CD14-positive monocyte (primary cell): Measurements from ENCODE around the gene ANKRD30A. TPM values are rescaled to one million over a fixed set of nuclear protein-coding genes. Genes with fewer than 3 reads are reported as not detected.

Experiments
- DNase-seq, 3 donors: peaks; one replicate each; pipeline ENCODE4 v3.0.0-alpha.2; 2011 to 2022
- H2AFZ ChIP-seq: 2 replicates; pipeline ENCODE4 v1.6.0; 2012; ENCODE audit warnings: mild to moderate bottlenecking, low read depth, low read length, inconsistent platforms; ENCODE audit not compliant: insufficient read depth, poor library complexity, severe bottlenecking
- H3K27ac ChIP-seq, 2 donors: 1 replicate in 1 of 2; 2 replicates in 1 of 2; pipeline ENCODE4 v1.5.1; 2012 to 2013; ENCODE audit warnings: low read length in 2 of 2, control low read depth in 1 of 2, inconsistent platforms in 1 of 2, low read depth in 1 of 2, mild to moderate bottlenecking in 1 of 2
- H3K27me3 ChIP-seq, 2 donors: one replicate each; pipeline versions ENCODE4 v1.6.0 to v1.6.1; 2011 to 2013; ENCODE audit warnings: low read length in 2 of 2; ENCODE audit not compliant: control insufficient read depth in 2 of 2, insufficient read depth in 2 of 2
- H3K36me3 ChIP-seq, 2 donors: replicated peaks in 1 of 2; 1 replicate in 1 of 2; 2 replicates in 1 of 2; pipeline versions ENCODE4 v1.5.1 to v1.6.1; 2012 to 2013; ENCODE audit warnings: low read length in 2 of 2, control low read depth in 1 of 2, inconsistent platforms in 1 of 2, mild to moderate bottlenecking in 1 of 2; ENCODE audit not compliant: insufficient read depth in 2 of 2, control insufficient read depth in 1 of 2
- H3K4me1 ChIP-seq, 2 donors: 1 replicate in 1 of 2; 2 replicates in 1 of 2; pipeline versions ENCODE4 v1.5.1 to v1.6.1; 2012 to 2013; ENCODE audit warnings: low read length in 2 of 2, control low read depth in 1 of 2, inconsistent platforms in 1 of 2, mild to moderate bottlenecking in 1 of 2, moderate library complexity in 1 of 2; ENCODE audit not compliant: insufficient read depth in 2 of 2, control insufficient read depth in 1 of 2
- H3K4me2 ChIP-seq: replicated peaks from 2 replicates; pipeline ENCODE3; 2012; ENCODE audit warnings: low read length, moderate library complexity, mild to moderate bottlenecking; ENCODE audit not compliant: poor library complexity, severe bottlenecking; ENCODE audit errors: extremely low read depth
- H3K4me3 ChIP-seq, 3 experiments: fragments of 200-600 bp in 1 of 3; sonication (generic) in 1 of 3; replicated peaks in 1 of 3; 1 replicate in 2 of 3; 2 replicates in 1 of 3; pipeline ENCODE4 v1.5.1; 2011 to 2013; ENCODE audit warnings: low read length in 3 of 3, mild to moderate bottlenecking in 3 of 3, control low read depth in 2 of 3, low read depth in 2 of 3, inconsistent platforms in 1 of 3, moderate library complexity in 1 of 3
- H3K79me2 ChIP-seq: 2 replicates; pipeline ENCODE4 v1.6.0; 2012; ENCODE audit warnings: mild to moderate bottlenecking, control low read depth, inconsistent platforms, low read length, moderate library complexity; ENCODE audit not compliant: insufficient read depth
- H3K9ac ChIP-seq: 2 replicates; pipeline ENCODE4 v1.6.0; 2017; ENCODE audit warnings: low read length, mild to moderate bottlenecking; ENCODE audit not compliant: insufficient read depth, poor library complexity, severe bottlenecking
- H3K9me3 ChIP-seq, 2 donors: replicated peaks in 1 of 2; 1 replicate in 1 of 2; 2 replicates in 1 of 2; pipeline versions ENCODE4 v1.5.1 to v1.6.1; 2012 to 2013; ENCODE audit warnings: low read length in 2 of 2, control low read depth in 1 of 2; ENCODE audit not compliant: control insufficient read depth in 1 of 2, insufficient read depth in 1 of 2
- H4K20me1 ChIP-seq: 2 replicates; pipeline ENCODE4 v1.6.0; 2012; ENCODE audit warnings: mild to moderate bottlenecking, low read length, control low read depth, moderate library complexity; ENCODE audit not compliant: insufficient read depth
- H3K27ac Mint-ChIP-seq, 7 donors: one replicate each; pipeline ENCODE4 v1.8.0; 2020; ENCODE audit warnings: mild to moderate bottlenecking in 7 of 7, mixed read lengths in 7 of 7, moderate library complexity in 6 of 7, inconsistent platforms in 2 of 7
- H3K27me3 Mint-ChIP-seq, 3 donors: one replicate each; pipeline ENCODE4 v1.8.0; 2021 to 2022; ENCODE audit warnings: low read depth in 3 of 3, mild to moderate bottlenecking in 3 of 3, mixed read lengths in 3 of 3, moderate library complexity in 3 of 3, inconsistent platforms in 1 of 3
- H3K36me3 Mint-ChIP-seq, 2 donors: one replicate each; pipeline ENCODE4 v1.8.0; 2020; ENCODE audit warnings: mixed read lengths in 2 of 2, inconsistent platforms in 1 of 2, mild to moderate bottlenecking in 1 of 2
- H3K4me1 Mint-ChIP-seq: one replicate; pipeline ENCODE4 v1.8.0; 2020; ENCODE audit warnings: mild to moderate bottlenecking, mixed read lengths
- H3K4me3 Mint-ChIP-seq, 2 donors: one replicate each; pipeline ENCODE4 v1.8.0; 2020; ENCODE audit warnings: mild to moderate bottlenecking in 2 of 2, mixed read lengths in 2 of 2, moderate library complexity in 1 of 2
- H3K9me3 Mint-ChIP-seq, 7 donors: one replicate each; pipeline ENCODE4 v1.8.0; 2020 to 2022; ENCODE audit warnings: mixed read lengths in 7 of 7, mild to moderate bottlenecking in 6 of 7, moderate library complexity in 6 of 7, inconsistent platforms in 2 of 7
- WGBS: methylation state at CpG from one replicate; pipeline ENCODE4 v1.1.5; 2013; ENCODE audit warnings: missing lambda C conversion rate; ENCODE audit not compliant: insufficient coverage; 5-methylcytosine and 5-hydroxymethylcytosine counted together
- intact Hi-C, 2 donors: fragments of 100-400 bp; cut with micrococcal nuclease; formaldehyde crosslinking; loops; one replicate each; pipeline versions ENCODE4 v1.15.0 to v1.15.1; 2023
- polyA plus RNA-seq, 3 donors: library from polyadenylated mRNA; depleted of rRNA in 1 of 3; unstranded in 2 of 3; stranded (reverse) in 1 of 3; fragments of 300-500 nt in 2 of 3; fragments of >200 nt in 1 of 3; fragmentation: Illumina TruSeq in 2 of 3; gene quantifications; 1 replicate in 2 of 3; 2 replicates in 1 of 3; pipeline ENCODE4 v1.2.3, GENCODE V29; 2012 to 2021
- TF ChIP-seq, protein P1 (sequence below): fragments of 200-600 bp; IDR thresholded peaks from one replicate; pipeline ENCODE4 v1.8.0; 2022; ENCODE audit warnings: antibody characterized with exemption, mild to moderate bottlenecking

The ANKRD30A gene
- polyA plus RNA-seq, 3 donors = not detected

DNA sequence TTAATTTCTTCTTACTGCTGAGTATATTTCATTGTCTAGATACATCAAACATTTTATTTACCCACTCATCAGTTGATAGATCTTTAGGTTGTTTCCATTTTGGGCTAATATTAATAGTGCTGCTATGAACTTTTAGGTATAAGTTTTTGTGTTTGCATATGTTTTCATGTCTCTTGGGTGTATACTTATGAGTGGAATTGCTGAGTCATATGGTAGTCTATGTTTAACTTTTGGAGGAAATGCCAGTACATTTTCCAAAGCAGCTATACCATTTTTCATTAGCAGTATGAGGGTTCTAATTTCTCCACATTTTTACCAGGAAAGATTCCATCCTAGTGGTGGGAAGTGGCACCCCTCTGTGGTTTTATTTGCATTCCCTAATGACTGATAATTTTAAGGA is 101.1 kb downstream of the ANKRD30A start:
- Histone ChIP-seq H3K4me2 (no peak overlapping the region), H3K9me3 (peaks cover 0 to 3% of the 10 kb centered on the region in 2 donors), H3K4me3 (no peak overlapping the region), H3K36me3 (no peaks in the 10 kb centered on the region), H2AFZ (no peak overlapping the region), H3K4me1 (no peaks in the 10 kb centered on the region), H3K79me2 (no peaks in the 10 kb centered on the region), H4K20me1 (no peaks in the 10 kb centered on the region), H3K27ac (no peak overlapping the region), H3K27me3 (no peaks in the 10 kb centered on the region), H3K9ac (no peak overlapping the region)
- Mint-ChIP-seq H3K27ac (no peak overlapping the region), H3K4me3 (no peak overlapping the region), H3K36me3 (no peaks in the 10 kb centered on the region), H3K27me3 (no peaks in the 10 kb centered on the region), H3K4me1 (no peaks in the 10 kb centered on the region), H3K9me3 (peaks cover 0 to 7% (median 0%) of the 10 kb centered on the region in 7 donors)
- DNase-seq = no peak
- intact Hi-C loops = no loop called here
- TF ChIP-seq, protein P1, sequence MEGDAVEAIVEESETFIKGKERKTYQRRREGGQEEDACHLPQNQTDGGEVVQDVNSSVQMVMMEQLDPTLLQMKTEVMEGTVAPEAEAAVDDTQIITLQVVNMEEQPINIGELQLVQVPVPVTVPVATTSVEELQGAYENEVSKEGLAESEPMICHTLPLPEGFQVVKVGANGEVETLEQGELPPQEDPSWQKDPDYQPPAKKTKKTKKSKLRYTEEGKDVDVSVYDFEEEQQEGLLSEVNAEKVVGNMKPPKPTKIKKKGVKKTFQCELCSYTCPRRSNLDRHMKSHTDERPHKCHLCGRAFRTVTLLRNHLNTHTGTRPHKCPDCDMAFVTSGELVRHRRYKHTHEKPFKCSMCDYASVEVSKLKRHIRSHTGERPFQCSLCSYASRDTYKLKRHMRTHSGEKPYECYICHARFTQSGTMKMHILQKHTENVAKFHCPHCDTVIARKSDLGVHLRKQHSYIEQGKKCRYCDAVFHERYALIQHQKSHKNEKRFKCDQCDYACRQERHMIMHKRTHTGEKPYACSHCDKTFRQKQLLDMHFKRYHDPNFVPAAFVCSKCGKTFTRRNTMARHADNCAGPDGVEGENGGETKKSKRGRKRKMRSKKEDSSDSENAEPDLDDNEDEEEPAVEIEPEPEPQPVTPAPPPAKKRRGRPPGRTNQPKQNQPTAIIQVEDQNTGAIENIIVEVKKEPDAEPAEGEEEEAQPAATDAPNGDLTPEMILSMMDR = no peak

DNA sequence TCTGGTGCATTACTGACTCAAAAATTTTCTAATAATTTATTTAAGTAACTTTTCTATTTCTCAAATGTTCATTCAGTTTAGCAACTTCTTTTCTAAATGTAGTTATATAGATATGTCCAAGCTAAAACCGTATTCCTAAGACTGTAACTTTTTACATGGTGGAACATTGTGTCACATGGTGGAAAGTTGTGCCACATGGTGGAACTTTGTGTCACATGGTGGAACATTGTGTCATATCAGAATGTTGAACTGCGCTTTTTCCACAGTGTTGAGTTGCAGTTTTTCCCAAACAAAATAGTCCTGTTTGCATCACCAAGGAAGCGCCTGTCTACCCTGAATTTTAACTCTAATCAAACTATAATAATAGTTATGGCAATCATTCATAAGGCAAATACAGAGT is 109.3 kb downstream of the ANKRD30A start:
- H3K79me2 ChIP-seq = no peaks in the 10 kb centered on the region
- Mint-ChIP-seq H3K27me3 (no peaks in the 10 kb centered on the region), H3K27ac (no peak overlapping the region), H3K36me3 (no peaks in the 10 kb centered on the region), H3K9me3 (peaks cover 0 to 5% (median 2%) of the 10 kb centered on the region in 7 donors), H3K4me1 (no peaks in the 10 kb centered on the region), H3K4me3 (no peak overlapping the region)
- peaks cover 0 to 16% of the 10 kb centered on the region in 2 donors for H3K9me3 ChIP-seq
- no peak overlapping the region for H3K9ac ChIP-seq
- H3K27ac ChIP-seq = no peak overlapping the region
- H3K4me3 ChIP-seq = no peak overlapping the region
- TF ChIP-seq, protein P1 = no peak
- intact Hi-C loops = no loop called here
- WGBS = 100% methylated on average over 1 of the region's 3 CpGs
- H4K20me1 ChIP-seq = no peaks in the 10 kb centered on the region
- no peak for DNase-seq
- no peak overlapping the region for H3K4me2 ChIP-seq
- no peaks in the 10 kb centered on the region for H3K4me1 ChIP-seq
- no peak overlapping the region for H2AFZ ChIP-seq
- no peaks in the 10 kb centered on the region for H3K27me3 ChIP-seq
- H3K36me3 ChIP-seq = no peaks in the 10 kb centered on the region
